Stromal cell of bone marrow (primary cell): ENCODE results near the gene CCDC200.
A peak's percentile ranks its signal among the peaks of the same experiment; 100 is the strongest.
"Not testable (repeated sequence)": the region's sequence is repeated elsewhere in the genome, so short reads cannot be mapped to it uniquely, and the experiment has no call there.

Experiments
- DNase-seq: peaks from one replicate; pipeline ENCODE4 v3.0.0-alpha.2; 2012; ENCODE audit warnings: low read depth

The CCDC200 gene

DNA sequence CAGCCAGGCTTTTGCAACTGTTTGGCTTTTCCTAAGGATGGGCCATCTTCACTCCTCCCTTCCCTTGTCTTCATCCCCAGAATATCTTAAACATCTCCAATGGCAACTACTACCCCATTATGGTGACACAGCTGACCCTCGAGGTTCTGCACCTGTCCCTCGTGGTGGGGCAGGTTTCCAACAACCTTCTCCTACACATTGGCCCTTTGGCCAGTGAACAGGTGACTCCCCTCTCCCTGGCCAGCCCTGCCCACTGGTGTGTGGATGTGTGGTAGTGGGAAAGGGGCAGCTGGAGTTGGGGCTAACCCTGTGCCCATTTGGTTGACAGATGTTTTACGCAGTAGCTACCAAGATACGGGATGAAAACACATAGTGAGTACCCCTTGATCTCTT is 12.1 kb downstream of the CCDC200 start:
- DNase-seq = no peak

DNA sequence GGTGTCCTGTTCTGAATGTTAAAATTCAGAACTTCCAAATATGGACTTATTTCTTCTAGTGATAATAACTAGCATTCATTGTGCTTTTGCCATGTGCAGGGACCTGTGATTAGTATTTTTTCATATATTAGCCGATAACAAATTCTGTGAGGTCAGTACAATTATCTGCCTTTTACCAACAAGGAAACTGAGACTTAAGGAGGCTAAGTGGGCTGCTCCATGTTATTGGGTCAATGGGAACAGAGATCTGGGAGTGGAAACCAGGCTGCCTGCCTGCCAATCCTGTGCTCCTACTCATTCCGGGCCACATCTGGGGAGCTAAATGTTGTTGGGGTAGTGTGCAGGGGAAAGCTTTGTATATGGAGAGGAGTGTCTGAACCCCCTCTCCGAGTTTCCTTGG is 13.1 kb downstream of the CCDC200 start:
- DNase-seq = no peak

- DNase-seq = no peak
These were observed 14.9 kb downstream of the CCDC200 start for GRCh38 chr17:43213545-43213944.

DNA sequence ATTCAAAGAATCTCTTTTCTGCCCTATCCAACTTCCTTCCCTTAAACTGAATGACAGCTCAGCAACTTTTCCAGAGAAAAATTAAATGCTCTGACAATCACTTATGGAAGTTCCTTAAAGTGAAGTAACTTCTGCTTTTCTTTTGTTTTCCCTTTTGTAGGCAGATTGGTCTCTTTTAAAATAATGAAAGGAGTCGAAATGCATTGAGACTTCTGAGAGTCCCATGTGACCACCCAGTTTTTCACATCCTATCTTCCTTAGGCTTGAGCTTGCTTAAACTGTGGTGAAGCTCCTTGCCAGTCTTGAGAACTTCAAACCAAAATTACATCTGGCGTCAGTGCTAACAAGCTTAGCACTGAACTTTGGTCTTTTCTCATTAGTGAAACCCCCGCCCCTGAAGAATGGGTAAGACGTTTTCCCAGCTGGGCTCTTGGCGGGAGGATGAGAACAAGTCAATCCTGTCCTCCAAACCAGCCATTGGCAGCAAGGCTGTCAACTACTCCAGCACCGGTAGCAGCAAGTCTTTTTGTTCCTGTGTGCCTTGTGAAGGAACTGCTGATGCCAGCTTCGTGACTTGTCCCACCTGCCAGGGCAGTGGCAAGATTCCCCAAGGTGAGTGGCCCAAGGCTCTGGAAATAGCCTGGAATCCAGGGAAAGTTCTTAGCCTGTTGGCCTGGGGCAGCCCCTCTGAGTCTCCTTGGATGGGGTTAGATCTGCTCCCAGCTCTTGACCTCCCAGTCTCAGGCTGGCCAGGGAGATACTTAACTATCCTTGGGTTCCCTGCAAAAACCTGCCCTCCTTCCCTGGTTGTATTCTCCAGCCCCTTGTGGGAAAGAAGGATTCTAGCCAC is 15.6 kb downstream of the CCDC200 start:
- DNase-seq = no peak

DNA sequence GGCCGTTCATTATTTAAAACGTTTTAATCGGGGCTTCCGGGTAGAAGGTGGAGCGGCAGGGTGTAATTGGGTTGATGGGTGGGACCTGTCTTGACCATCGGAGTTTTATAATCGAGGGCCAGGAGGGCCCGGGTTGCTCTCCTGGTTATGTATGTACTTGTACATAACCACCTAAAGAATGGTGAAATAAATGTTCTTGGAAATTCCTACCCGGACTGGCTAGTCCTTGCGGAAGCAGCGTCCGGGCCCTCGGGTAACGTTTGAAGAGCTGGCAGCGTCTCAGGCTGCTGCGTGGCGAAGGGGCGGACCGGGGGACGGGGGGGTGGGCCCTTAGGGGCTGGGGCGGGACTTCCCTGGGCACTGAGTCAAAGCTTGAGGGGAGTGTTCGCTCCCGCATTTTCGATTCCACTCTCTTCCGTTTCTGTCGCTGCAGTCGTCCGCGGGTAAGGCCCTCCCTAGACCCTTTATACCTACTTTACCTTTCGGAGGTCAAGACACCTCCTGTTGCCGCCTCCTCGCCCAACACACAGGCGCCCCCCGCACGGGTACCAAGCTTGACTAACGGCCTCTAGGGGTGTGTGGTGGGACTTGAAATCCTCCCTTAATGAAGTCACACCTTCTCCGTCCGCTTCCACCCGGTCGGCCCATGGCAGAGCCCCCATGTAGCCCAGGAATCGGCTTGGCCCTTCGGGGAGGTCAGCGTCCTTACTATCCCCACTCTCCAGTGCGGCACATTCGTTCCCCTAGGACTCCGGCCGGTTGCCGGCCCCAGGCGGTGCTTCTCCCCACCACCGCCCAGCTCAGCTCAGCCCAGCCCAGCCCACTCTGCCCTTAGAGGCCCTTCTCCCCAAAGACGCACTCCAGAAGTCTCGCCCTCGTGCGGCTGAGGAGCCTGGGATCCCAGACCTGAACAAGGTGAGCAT is 16.7 kb downstream of the CCDC200 start, which contains the start of gene TMEM106A:
TSS of gene TMEM106A (plus strand) at position 396 of the 923 bp plus-strand sequence. CDS start 1,167 bp downstream, outside the sequence.
- DNase-seq = peak; percentile 73

DNA sequence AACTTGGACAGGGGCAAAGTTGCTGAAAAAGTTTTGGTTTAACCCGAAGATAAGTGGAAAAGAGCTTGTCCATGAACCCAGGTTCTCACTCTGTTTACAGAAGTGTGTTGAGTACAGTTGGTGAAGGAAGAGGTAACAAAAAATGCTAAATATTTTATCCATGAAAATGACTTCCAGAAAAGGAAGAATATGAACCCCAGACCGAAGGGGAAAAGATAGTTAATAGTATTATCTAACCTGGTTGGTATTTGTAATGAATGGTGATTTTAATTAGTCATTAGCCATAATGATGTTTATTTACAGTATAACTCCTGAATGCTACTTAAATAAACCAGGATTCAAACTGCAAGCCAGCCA is 17.3 kb downstream of the CCDC200 start:
- DNase-seq = no peak

GRCh38 chr17:43210576-43210975 is 17.8 kb downstream of the CCDC200 start:
- DNase-seq = no peak

DNA sequence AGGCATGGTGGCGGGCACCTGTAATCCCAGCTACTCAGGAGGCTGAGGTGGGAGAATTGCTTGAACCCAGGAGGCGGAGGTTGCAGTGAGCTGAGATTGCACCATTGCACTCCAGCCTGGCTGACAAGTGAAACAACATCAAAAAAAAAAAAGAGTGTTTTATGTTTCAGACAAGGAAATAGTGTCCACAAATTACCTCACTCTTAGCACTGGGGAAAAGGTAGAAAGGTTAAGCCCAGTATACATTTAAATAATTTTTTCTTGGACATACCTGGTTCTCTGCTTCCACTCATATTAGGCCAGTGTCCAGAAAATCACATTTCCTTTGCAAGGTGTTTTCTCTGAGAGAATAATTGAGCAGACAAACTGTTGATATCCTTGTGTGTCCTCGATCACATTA is 25.4 kb downstream of the CCDC200 start:
- not testable (repeated sequence) for DNase-seq

- no peak for DNase-seq
These were observed 28.3 kb downstream of the CCDC200 start for GRCh38 chr17:43200127-43200526.

- DNase-seq = no peak
These were observed 28.8 kb downstream of the CCDC200 start for GRCh38 chr17:43199633-43200032.

DNA sequence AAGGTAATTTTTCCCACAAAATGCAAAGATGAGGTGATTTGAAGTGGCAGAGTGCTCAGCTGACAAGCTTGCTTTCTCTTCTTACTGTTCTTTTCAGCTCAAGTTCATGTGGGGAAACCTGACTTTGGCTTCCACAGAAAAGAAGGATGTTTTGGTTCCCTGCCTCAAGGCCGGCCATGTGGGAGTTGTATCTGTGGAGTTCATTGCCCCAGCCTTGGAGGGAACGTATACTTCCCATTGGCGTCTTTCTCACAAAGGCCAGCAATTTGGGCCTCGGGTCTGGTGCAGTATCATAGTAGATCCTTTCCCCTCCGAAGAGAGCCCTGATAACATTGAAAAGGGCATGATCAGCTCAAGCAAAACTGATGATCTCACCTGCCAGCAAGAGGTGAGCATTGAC is 35.2 kb downstream of the CCDC200 start:
- no peak for DNase-seq

DNA sequence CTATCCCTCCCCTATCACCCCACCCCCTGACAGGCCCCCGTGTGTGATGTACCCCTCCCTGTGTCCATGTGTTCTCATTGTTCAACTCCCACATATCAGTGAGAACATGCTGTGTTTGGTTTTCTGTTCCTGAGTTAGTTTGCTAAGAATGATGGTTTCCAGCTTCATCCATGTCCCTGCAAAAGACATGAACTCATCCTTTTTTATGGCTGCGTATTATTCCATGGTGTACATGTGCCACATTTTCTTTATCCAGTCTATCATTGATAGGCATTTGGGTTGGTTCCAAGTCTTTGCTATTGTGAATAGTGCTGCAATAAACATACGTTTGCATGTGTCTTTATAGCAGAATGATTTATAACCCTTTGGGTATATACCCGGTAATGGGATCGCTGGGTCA is 41.8 kb downstream of the CCDC200 start:
- not testable (repeated sequence) for DNase-seq

- DNase-seq = no peak
These were observed 44.5 kb downstream of the CCDC200 start for GRCh38 chr17:43183921-43184320.

GRCh38 chr17:43176119-43176570 is 52.3 kb downstream of the CCDC200 start:
- no peak for DNase-seq

DNA sequence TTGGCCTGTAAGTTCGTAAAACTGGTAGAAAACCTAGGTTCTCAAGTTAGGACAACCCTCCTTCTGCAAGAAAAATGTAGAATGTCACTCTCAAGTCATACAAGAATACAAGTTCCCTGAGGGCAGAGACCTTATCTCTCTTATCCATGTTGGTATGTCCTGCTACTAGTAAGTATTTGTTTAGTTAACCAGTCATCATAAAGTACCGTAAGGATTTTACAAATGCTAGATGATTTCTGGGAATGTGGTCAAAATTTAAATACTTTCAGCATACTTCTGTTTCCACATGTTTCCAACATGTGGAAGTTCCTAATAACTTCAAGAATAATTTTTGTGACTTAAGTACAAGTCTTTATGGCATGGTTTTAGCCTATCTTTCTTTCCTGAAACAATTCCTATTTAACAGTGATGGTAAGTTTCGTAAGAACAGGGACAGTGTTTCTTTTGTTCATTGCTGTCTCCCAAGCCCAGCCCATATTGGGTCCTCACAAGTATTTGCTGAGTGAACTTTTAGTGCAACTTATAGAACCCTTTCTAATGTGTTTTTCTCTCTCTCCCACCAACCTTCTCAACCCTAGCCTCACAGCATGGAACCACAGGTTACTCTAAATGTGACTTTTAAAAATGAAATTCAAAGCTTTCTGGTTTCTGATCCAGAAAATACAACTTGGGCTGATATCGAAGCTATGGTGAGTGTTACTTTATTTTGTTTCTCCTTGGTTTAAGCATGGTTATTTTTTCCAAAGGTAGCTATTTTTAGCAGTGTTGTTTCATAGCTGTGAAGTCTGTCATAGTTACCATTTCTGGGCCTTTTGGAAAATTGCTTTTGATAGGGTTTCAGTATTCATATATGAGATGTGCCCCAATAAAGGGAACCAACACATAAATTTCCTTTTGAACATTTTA is 53.0 kb downstream of the CCDC200 start:
- no peak for DNase-seq

DNA sequence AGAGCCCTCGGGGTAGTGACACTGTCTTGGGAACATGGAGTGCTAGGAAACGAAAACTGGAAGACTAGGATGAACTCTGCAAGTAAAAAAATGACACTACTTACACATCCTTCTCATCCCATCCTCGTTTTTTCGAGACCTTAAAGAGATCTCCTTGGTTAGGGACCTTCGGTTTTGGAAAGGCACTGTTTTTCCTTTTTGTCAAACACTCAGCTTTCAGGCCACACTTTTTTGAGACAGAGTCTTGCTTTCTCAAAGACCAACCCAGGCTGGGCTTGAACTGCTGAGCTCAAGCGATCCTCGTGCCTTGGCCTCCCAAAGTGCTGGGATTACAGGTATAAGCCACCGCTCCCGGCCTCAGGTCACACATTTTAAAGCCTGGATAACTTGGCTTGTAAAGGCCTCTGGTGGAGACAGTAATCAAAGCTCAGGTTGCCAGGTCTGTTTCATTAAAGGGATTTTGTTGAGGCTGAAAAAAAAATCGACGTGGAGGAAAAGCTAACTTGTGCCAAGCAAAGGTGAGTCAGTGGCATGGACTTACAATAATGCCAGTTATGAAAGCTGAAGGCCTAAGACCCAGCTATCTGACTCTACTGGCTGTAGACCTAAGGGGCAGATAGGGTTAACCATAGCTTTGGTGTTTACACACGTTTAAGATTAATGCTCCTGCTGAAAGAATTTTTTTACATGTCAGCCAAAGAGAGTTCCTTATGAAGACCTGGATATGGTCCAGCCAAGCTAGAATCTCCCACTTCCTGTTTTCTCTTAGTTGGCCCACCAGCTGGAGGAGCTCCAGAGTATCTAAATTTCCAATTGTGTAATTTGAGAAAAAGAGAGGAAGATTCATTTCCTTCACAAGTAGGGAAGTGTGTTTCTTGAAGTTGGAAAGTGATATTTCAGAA is 56.6 kb downstream of the CCDC200 start:
- peak; percentile 53 for DNase-seq
